HG03135 (cell line): ENCODE data around the gene RALGPS1.

ENCODE experiments used
- ATAC-seq: cut with Tn5 transposase; IDR thresholded peaks from one replicate; pipeline ENCODE4 v1.9.1; 2021; ENCODE audit warnings: mild to moderate bottlenecking, moderate library complexity; ENCODE audit not compliant: unreplicated experiment

Gene RALGPS1

DNA sequence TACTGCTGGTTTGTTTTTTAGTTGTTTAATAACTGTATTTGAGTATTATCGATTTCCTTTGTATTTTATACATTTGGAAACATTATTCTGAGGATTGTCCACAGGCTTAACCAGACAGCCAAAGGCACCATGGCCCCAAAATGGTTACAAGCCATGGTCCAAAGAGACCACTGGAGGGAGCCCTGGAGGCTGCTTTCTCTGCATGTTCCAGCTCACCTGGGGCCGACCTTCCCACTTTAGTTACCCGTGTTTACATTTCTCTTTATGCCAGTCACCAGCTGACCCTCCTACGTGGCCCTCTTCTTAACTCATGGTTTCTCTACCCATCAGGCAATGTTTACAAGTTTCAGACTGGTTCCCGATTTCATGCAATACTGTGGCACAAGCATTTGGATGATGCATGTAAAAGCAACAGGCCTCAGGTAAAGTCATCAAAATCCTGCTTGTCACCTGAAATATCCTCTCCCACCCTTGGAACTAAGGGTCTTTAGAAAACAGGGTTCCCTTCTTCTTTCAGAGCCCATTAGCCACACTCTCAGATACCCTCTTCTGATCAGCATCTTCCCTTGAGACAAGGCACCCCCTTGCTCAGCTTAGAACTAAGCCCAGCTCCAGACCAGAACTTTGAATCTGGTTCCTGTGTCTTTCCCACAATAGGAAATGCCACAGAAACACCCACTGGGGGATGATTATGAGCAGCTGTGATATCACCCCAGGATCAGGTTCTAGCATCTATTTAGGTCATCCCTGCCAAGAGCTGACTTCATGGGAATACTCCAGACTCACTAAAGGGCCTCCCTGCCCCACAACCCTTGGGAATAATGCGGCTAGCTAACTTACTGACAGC is 300.1 kb downstream of the RALGPS1 start:
- no peak for ATAC-seq

DNA sequence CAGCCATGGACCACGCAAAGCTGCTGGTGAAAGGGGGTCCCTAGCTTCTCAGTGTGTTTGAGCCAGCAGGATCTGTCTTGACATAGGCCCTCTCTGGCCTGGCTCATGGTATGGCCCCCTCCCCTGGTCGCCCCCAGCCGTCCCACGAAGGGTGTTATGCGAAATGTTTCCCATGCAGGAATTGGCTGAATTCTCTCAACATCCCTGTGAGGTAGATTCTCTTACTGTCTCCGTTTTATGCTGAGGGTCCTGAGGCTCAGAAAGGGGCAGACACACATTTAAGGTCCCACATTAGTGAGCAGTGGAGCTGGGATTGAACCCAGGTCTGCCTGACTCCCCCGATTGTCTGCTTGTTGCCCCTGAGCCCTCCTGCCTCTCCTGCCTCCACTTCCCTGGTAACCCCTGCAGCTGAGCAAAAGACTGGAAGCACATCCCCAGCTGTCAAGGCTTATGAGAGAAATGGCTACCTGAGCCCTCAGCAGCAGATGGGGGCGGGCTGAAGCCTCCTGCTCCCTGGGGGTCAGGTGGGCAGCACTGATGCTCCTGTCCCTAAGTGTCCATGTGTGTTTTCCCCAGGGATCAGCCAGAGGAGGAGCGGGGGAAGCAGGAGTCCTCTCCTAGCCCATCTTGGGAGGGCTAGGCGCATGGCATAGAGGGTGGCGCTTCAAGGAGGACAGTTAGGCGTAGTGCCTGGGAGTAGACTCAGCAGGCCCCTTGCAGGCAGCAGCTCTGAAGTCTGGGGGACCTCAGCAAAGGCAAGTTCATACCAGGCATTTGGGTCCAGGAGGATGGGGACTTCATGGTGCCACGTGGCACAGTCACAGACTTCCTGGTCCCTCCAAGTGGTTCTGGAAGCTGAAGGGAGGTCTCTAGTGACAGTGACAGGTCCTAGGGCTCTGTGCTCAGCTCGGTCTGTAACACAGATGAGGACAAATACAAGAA is 301.0 kb downstream of the RALGPS1 start:
- ATAC-seq = no peak

DNA sequence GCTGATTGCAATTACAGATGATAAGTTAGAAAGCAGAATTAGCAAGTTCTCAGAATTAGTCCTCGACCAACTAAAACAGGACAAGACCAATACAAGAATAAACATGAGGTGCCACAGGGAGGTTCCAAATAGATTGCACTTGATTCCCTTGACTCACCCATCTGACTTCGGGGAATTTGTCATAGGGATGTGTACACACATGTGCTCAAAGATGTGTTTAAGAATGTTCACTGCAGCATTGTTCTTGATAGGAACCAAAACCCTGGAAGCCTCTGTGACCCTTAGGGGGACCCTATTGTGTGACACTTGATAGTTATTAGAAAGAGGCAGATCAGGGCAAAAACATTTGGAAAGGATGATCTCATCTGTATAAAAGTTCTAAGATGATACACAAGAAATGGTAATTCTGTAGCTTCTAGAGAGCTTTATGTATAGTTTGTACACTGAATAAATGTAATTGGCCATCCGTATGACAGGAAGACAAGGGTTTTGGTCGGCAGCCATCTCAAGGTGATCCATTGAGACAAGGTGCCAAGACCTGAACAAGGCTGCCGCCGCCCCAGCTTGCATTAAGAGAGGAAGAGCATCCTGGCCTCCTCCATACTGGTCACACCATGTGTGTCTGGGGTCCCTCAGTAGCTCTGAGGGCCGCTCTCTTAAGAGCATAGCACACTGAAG is 301.8 kb downstream of the RALGPS1 start:
- no peak for ATAC-seq

DNA sequence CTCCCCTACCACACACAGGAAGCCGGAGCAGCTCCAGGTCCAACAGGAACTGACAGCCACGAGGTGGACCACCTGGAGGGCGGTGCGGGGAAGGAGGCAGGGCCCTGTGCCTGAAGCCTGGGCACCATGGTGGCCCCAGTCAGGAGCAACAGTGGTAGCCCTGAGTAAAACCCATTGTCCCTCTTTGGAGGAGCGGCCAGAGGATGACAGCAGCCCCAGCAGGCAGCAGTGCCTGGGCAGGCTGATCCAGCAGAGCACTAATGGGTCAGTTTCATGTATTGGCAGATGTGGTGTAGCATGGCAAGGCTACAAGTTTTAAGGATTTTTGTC is 302.3 kb downstream of the RALGPS1 start:
- ATAC-seq = no peak

DNA sequence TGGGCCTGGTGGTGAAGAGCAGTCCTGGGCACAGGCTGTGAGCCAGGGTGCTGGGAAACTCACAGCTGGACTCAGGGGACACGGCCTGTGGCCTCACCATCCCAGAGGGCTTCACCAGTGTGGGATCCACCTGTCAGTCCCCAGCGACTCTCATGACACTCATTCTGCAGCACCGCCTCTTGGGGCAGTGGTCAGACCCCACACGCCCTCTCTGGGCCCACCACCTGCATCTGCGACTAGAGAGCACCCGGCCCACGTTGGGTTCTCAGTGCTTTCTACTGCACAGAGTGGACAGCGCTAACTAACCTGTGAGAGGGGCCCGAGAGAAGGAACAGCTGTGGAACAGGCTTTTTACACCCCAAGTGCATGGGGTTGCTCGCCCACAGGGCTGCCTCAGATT is 304.2 kb downstream of the RALGPS1 start:
- no peak for ATAC-seq

DNA sequence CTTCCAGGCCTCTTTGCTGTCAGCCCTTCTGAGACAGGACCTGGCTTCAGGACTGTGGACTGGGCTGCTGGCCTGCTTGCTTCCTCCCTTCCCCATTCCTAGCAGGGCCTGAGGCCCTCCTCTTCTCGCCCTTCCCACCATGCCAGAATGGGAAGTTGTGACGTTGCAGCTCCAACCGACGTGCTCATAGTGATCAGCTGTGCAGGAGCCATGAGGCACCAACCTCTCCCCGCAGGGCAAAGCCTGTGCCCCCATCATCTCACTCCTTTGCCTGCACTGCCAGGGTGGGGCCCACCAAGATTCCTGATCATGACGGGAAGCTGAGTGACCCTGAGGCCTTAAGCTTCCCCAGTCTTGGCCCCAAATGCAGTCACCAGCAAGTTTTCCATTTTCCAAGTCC is 304.9 kb downstream of the RALGPS1 start:
- no peak for ATAC-seq

DNA sequence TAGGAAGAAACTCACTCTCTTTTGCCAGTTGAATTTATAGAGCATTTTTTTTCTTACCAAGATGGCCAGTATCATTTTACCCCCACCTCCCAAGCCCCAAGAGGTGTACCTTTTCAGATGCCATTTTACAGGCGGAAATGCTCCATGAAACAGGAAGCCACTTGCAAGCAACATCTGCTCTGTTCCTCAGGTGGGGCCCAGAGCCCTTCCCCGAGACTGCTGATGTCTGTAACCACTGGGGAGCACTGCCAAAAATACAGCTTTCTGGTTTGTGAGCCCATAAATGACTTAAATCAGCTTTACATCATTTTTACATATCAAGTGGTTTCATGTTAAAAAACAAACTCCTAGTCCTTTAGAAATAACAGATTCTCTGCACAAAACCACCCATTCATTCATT is 307.1 kb downstream of the RALGPS1 start:
- no peak for ATAC-seq

DNA sequence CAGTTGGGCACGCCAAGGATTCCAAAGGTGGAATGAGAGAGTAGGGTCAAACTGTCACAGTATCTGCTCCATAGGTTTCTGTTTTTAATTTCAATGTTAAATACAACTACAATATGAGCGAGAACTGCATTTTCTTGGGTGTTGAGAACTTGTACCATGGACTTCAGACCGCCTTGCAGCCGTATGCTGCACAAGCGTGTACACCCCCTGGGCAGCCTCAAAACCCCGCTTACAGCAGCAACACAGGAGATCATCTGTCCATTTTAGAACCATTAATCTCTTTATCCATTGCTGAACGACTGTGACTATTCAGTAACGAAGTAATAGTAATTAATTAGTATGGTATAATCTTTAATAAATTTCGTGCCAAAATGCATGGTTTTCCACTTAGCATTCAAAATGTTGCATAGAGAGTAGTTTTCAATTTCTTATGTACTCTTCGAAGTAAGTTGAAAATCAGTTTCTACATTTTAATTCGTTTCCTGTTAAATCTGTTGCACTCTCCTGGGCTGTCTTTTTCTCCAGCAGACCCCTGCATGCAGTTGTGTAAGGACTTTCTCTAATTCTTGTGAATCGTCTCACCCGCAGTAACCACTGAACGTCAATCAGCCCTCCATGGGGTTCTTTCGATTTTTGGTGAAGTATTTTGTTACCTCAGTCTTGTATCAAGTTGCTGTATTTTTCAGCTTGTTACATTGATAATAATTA is 308.0 kb downstream of the RALGPS1 start:
- no peak for ATAC-seq

DNA sequence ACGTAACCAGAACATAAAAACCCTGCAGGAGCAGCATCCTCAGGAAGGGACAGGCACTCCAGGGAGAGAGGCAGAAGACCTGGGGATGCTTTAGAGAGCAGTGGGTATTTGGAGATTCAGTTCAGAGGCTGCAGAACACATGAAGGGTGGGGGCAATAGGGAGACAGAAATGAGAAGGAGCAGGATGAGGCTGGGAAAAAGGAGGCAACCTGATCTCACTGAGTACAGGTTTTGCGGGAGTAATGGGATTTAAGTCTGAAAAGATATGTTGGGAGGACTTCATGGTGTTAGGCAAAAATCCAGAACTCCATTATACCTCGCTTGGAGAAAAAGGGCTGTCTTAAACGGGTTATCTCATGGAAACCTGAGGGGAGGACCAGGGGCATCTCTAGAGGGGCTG is 308.7 kb downstream of the RALGPS1 start:
- no peak for ATAC-seq

DNA sequence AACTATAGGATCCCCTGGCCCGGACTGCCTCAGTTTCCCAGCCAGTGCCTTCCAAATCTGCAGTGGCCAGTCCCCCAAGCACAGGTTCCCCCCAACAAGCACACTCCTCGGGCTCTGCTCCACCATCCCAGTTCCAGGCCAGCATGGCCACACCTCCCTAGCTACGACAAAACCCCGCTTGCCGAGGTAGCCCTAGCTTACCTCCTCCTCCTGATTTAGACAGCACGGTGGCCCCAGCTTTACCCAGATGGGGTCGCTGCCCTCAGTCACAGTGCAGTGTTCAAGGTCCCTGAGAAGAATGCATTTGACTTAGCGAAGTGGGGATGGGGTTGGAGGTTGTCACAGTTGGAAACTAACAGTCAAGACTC is 309.2 kb downstream of the RALGPS1 start:
- no peak for ATAC-seq

DNA sequence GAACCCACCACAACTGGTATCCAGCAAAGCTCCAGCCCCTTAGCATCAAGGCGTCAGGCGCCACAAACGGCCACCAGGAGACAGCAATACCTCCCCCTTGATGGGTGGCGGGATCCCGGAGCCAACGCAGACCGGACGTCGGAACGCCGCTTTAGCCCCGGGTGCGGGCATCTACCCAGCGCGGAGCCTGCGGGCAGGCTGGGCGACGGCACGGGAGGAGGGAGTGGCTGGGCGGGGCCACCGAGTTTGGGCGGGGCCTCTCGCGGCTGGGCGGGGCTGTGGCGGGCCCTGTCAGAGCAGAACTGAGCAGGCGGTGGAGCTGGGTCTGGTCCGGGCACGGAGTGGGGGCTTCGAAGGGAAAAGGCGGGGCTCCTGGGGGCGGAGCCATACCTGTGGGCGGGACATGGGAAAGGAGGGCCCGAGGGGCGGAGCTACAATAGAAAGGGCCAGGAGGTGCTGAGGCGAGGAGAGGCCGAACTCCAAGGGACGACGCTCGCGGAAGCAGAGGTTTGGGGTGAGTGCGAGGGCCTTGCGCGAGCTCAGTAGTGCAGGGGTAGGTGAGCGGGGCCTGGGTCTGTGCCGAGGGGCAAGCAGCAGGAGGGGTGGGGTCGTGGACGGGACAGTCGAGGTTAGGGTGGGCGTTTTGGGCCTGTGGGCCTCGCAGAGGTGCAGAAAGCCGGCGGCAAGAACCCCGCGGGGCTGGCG is 309.7 kb downstream of the RALGPS1 start:
- ATAC-seq = peak; percentile 59

DNA sequence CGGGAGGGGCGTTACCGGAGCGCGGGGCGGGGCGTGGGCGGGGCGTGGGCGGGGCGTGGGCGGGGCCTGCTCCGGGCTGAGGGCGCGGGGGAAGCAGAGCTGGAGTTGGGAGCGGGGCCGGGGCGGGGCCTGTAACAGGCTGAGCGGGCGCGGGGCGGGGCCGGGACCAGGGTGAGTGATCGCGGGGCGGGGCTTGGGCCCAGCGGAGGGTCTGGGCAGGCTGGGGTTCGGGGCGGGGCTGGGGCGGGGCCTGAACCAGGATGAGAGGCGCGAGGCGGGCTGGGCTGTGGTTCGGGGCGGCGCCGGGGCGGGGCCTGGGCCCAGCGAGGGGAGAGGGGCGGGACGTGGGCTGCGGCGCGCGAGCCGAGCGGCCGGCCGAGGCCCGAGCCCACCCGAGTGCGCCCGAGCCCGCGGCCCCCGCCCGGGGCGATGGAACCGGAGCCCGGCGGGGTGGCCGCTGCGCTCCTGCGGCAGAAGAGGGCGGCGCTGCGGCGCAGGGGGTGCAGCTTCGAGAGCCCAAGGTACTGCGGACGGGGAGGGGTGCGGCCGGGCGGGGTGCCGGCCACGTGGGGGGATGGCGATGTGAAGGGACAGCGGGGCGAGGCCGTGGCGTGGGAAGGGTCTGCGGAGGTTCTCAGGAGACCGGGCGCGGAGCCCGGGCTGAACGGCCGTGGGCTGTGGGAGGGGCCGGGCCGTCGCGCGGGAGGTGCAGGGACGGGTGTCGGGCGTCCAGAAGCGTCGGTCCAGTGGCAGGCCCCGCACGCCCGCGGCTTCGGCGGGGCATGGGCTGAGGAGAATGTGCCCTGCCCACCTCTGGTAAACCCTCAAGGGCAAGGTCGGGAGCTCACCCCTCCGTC is 310.5 kb downstream of the RALGPS1 start:
- peak; percentile 33 for ATAC-seq

DNA sequence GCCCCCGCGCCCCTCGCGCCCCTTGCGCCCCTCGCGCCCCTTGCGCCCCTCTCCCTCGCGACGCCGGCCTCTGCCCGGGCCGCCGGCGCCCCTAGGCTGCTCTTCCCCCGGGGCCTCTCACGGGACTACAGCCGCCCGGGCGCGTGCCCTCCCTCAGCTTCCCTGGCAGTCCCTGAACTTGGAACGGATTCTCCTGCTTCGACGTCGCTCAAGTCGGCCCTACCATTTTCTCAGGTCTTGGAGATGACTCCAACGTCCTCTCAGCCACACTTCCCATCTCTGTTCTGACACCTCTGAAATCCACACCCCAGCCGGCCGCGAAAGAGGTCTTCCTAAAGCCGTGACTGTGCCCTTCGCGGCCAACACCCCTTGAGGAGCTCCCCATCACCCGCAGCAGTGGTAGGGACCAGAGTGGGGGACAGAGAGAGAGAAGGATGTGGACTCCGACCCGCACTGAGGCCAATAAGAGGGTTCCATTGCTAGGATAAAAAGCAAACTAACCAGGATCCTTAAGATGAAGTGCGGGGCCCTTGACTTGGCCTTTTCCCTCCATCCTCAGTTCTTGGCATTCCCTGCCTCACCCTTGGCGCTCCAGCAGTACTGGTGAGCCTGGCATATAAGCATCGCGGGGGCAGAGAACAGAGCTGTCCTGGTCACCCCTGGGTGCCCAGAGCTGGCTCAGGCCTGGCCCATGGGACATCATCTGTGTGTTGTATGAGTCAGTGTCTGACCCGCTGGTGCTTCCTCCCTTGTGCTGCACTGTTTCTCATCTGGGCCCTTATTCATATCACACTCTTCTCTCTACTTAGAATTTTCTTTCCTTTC is 311.4 kb downstream of the RALGPS1 start:
- no peak for ATAC-seq

DNA sequence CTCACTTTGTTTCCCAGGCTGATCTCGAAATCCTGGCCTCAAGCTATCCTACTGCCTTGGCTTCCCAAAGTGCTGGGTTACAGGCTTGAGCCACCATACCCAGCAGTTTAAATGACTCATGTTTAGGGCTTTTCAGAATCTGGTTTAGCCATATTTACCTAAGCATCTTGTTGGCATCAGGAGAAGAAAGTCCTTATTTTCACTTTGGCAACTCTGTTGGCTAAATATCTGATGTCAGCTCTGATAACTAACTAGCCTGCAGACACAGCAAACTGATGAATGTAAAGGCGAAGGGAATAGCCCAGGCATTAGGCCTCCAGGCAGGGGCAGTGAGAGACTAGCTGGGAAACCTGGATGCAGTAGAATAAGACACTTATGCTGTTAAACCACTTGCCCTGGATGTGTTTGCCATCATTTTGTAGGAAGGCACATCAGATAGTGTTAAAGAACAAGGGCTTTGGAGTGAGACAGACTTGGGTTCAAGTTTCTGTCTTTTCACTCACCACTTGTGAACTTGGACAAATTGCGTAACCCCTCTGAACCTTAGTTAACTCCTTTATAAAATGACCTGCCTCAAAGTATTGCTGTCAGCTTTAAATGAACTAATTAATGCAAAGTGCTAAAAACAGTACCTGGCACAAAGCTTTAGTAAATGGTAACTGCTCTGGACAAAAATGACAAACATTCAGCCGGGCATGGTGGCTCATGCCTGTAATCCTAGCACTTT is 315.3 kb downstream of the RALGPS1 start:
- no peak for ATAC-seq

DNA sequence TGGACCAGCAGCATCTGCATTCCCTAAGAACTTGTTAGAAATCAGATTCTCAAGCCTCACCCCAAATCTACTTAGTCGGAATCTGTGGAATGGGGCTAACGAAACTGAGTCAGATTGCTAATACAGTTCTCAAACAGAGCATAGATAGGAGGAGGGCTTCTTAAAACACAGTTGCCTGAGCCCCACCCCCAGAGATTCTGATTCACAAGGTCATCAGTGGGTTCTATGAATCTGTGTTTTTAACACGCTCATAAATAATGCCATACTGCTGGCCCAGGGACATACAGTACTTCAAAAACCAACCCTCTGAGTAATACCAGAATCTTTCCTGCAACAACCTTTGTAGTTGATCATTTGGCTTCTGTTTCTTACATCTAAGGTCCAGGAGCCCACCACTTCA is 317.1 kb downstream of the RALGPS1 start:
- no peak for ATAC-seq

DNA sequence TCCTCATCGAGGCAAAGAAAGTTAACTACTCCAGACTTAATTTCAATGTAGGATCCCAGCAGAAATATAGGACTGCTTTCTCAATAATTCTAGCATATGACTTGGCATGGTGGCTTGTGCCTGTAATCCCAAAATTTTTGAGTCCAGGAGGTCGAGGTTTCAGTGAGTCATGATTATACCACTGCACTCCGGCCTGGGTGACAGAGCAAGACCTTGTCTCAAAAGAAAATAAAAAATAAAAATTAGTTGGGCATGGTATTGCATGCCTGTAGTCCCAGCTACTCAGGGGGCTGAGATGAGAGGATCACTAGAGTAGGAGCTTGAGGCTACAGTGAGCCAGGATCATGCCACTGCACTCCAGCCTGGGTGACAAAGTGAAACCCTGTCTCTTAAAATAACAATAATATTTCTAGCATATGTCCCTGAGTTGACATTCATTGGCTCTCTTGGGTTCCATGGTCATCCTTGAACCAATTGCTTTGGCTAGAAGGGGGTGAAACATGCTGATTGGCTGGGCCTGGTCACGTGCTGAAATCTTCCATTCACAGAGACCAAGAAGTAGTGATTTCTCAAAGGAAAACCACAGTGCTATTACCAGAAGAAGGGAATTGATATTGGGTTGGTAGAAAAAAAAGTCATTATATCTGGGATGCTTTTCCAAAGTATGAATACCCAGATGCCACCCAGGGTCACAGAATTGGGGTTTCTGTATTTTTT is 318.4 kb downstream of the RALGPS1 start:
- no peak for ATAC-seq

DNA sequence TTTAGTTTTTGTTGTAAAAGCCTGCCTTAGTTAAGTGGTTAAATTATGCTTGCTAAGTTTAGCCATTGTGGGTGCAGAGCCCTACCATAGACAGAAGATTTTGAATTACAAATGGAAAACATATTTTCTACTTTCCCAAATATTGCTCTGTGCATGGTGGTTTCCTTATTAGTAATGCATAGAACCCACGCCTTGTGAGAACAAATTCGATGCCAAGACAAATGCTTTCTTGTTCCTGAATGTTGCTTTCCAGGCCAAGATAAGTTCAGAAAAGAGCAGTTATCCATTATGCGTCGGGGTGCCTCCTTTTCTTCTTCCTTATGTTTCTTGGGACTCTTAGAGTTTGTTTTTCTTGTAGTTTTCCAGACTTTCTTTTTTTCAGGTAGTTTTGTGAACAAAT is 319.0 kb downstream of the RALGPS1 start:
- ATAC-seq = no peak
